Trophoblast cell (in vitro differentiated cells and primary cell): ENCODE results near the gene SQSTM1. TPM values are rescaled to one million over a fixed set of nuclear protein-coding genes. Genes with fewer than 3 reads are reported as not detected.
A peak's percentile ranks its signal among the peaks of the same experiment; 100 is the strongest.

ENCODE experiments used
- DNase-seq, 2 donors: peaks; one replicate each; pipeline ENCODE4 v3.0.0-alpha.2; 2016
- H2AFZ ChIP-seq: 2 replicates; pipeline ENCODE4 v1.6.1; 2013; ENCODE audit warnings: low read length, moderate library complexity, mild to moderate bottlenecking; ENCODE audit not compliant: insufficient read depth, poor library complexity
- H2AK5ac ChIP-seq: 2 replicates; pipeline ENCODE4 v1.6.1; 2013; ENCODE audit warnings: mild to moderate bottlenecking, low read length
- H2BK120ac ChIP-seq: 2 replicates; pipeline ENCODE4 v1.6.1; 2013; ENCODE audit warnings: low read length, mild to moderate bottlenecking, moderate library complexity; ENCODE audit not compliant: insufficient read depth, poor library complexity
- H2BK12ac ChIP-seq: 2 replicates; pipeline ENCODE4 v1.6.1; 2013; ENCODE audit warnings: mild to moderate bottlenecking, low read length, moderate library complexity
- H2BK5ac ChIP-seq: 2 replicates; pipeline ENCODE4 v1.6.1; 2013; ENCODE audit warnings: low read length, low read depth, moderate library complexity, mild to moderate bottlenecking; ENCODE audit not compliant: poor library complexity
- H3K14ac ChIP-seq: 2 replicates; pipeline ENCODE4 v1.6.1; 2013; ENCODE audit warnings: mild to moderate bottlenecking, low read length
- H3K18ac ChIP-seq: 2 replicates; pipeline ENCODE4 v1.6.1; 2013; ENCODE audit warnings: mild to moderate bottlenecking, low read length
- H3K23ac ChIP-seq: 2 replicates; pipeline ENCODE4 v1.6.1; 2013; ENCODE audit warnings: low read length
- H3K27ac ChIP-seq: 2 replicates; pipeline ENCODE4 v1.5.1; 2013; ENCODE audit warnings: low read depth, mild to moderate bottlenecking, inconsistent platforms, low read length, moderate library complexity
- H3K27me3 ChIP-seq: 2 replicates; pipeline ENCODE4 v1.6.1; 2013; ENCODE audit warnings: inconsistent platforms, mild to moderate bottlenecking, low read length, moderate library complexity; ENCODE audit not compliant: insufficient read depth
- H3K36me3 ChIP-seq, 2 experiments: 1 replicate in 1 of 2; 2 replicates in 1 of 2; pipeline ENCODE4 v1.6.1; 2013; ENCODE audit warnings: low read length in 2 of 2, mild to moderate bottlenecking in 2 of 2, moderate library complexity in 1 of 2; ENCODE audit not compliant: insufficient read depth in 2 of 2, control insufficient read depth in 1 of 2
- H3K4ac ChIP-seq: 2 replicates; pipeline ENCODE4 v1.6.1; 2013; ENCODE audit warnings: low read depth, mild to moderate bottlenecking, low read length, moderate library complexity
- H3K4me1 ChIP-seq, 2 experiments: 1 replicate in 1 of 2; 2 replicates in 1 of 2; pipeline ENCODE4 v1.6.1; 2013; ENCODE audit warnings: low read length in 2 of 2, mild to moderate bottlenecking in 2 of 2, moderate library complexity in 1 of 2; ENCODE audit not compliant: insufficient read depth in 2 of 2, control insufficient read depth in 1 of 2
- H3K4me2 ChIP-seq: 2 replicates; pipeline ENCODE4 v1.6.1; 2013; ENCODE audit warnings: inconsistent platforms, mild to moderate bottlenecking, low read length, moderate library complexity
- H3K4me3 ChIP-seq: 2 replicates; pipeline ENCODE4 v1.5.1; 2013; ENCODE audit warnings: mild to moderate bottlenecking, low read depth, low read length, inconsistent platforms
- H3K79me1 ChIP-seq: one replicate; pipeline ENCODE4 v1.6.1; 2013; ENCODE audit warnings: low read length
- H3K79me2 ChIP-seq: 2 replicates; pipeline ENCODE4 v1.6.1; 2013; ENCODE audit warnings: low read length, mild to moderate bottlenecking; ENCODE audit not compliant: control insufficient read depth, insufficient read depth, poor library complexity
- H3K9ac ChIP-seq: 2 replicates; pipeline ENCODE4 v1.6.1; 2013; ENCODE audit warnings: mild to moderate bottlenecking, low read length
- H3K9me3 ChIP-seq: 2 replicates; pipeline ENCODE4 v1.6.1; 2013; ENCODE audit warnings: low read depth, mild to moderate bottlenecking, control low read depth, inconsistent platforms, low read length; ENCODE audit not compliant: insufficient read depth
- H4K12ac ChIP-seq: 2 replicates; pipeline ENCODE4 v1.6.1; 2013; ENCODE audit warnings: low read depth, mild to moderate bottlenecking, low read length, moderate library complexity
- H4K8ac ChIP-seq: 2 replicates; pipeline ENCODE4 v1.6.1; 2013; ENCODE audit warnings: low read depth, mild to moderate bottlenecking, low read length, moderate library complexity
- H4K91ac ChIP-seq: one replicate; pipeline ENCODE4 v1.6.1; 2013; ENCODE audit warnings: low read depth, mild to moderate bottlenecking, low read length, moderate library complexity
- WGBS: extraction: QIAGEN DNeasy Blood & Tissue Kit; methylation state at CpG from one replicate; pipeline ENCODE4 v1.1.7; 2013; ENCODE audit warnings: missing lambda C conversion rate; ENCODE audit not compliant: insufficient read length, insufficient coverage; ENCODE audit errors: extremely low coverage; 5-methylcytosine and 5-hydroxymethylcytosine counted together
- polyA plus RNA-seq: library from polyadenylated mRNA; stranded (reverse); fragments of 200-250 nt; gene quantifications from 2 replicates; pipeline ENCODE4 v1.2.3, GENCODE V29; 2013

The SQSTM1 gene
- 253 and 279 TPM in 2 replicates for polyA plus RNA-seq

DNA sequence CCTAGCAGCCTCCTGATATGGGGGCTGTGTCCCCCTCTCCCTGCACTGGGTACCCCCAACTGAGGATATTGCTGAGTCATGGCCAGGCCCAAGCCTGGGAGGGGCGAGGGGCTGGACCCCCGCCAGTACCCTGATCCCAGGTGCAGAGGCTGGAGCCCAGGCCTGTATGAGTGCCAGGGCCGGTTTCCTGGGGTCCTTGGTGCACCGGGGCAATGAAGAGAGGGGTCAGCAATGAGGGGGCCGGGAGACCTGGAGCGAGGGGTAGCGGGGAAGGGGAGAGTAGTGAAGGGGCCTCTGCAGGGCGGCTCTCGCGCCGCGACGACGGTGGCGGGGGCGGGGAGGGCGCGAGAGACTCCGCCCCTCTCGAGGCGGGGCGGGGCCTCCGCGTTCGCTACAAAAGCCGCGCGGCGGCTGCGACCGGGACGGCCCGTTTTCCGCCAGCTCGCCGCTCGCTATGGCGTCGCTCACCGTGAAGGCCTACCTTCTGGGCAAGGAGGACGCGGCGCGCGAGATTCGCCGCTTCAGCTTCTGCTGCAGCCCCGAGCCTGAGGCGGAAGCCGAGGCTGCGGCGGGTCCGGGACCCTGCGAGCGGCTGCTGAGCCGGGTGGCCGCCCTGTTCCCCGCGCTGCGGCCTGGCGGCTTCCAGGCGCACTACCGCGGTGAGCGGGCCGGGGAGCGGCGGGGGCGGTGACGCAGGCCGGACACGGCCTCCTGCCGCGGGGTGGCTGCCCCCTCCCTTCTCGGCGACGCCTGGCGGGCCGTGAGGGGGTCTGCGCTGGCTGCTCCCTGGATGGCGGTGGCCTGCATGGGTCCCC lies at the start of gene SQSTM1:
Gene SQSTM1 (plus strand): TSS at position 423 of the 815 bp plus-strand sequence. CDS start 32 bp downstream, at position 455.
- H3K27ac ChIP-seq, result peak within 1 kb of the TSS; percentile 94
- peak within 1 kb of the TSS; percentile 83 for H4K12ac ChIP-seq
- peak within 1 kb of the TSS; percentile 82 for H4K8ac ChIP-seq
- H3K27me3 ChIP-seq, result no peaks in the 10 kb centered on the region
- peak within 1 kb of the TSS; percentile 92 for H3K18ac ChIP-seq
- peak within 1 kb of the TSS; percentile 95 for H3K4me3 ChIP-seq
- H2BK5ac ChIP-seq, result peak within 1 kb of the TSS; percentile 92
- H3K14ac ChIP-seq, result peak within 1 kb of the TSS; percentile 86
- peak within 1 kb of the TSS; percentile 99 for H2AK5ac ChIP-seq
- peak within 1 kb of the TSS; percentile 96 for H3K4ac ChIP-seq
- no CpG with 5 or more reads among the region's 81 CpGs for WGBS
- peak within 1 kb of the TSS; percentile 74 for H3K4me2 ChIP-seq
- no peak within 1 kb of the TSS for H3K23ac ChIP-seq
- peak within 1 kb of the TSS; percentile 97 for H4K91ac ChIP-seq
- H2AFZ ChIP-seq, result peak within 1 kb of the TSS; percentile 46
- H3K79me1 ChIP-seq, result peaks cover 41% of the 10 kb centered on the region
- H2BK12ac ChIP-seq, result peak within 1 kb of the TSS; percentile 95
- peaks cover 30% of the 10 kb centered on the region for H3K79me2 ChIP-seq
- DNase-seq, result peak; percentile 58 to 85
- H3K36me3 ChIP-seq, result peaks cover 35 to 39% of the 10 kb centered on the region in 2 experiments
- no peaks in the 10 kb centered on the region for H3K9me3 ChIP-seq
- H3K4me1 ChIP-seq, result peaks cover 33 to 40% of the 10 kb centered on the region in 2 experiments
- H2BK120ac ChIP-seq, result peak within 1 kb of the TSS; percentile 95
- H3K9ac ChIP-seq, result peak within 1 kb of the TSS; percentile 87

DNA sequence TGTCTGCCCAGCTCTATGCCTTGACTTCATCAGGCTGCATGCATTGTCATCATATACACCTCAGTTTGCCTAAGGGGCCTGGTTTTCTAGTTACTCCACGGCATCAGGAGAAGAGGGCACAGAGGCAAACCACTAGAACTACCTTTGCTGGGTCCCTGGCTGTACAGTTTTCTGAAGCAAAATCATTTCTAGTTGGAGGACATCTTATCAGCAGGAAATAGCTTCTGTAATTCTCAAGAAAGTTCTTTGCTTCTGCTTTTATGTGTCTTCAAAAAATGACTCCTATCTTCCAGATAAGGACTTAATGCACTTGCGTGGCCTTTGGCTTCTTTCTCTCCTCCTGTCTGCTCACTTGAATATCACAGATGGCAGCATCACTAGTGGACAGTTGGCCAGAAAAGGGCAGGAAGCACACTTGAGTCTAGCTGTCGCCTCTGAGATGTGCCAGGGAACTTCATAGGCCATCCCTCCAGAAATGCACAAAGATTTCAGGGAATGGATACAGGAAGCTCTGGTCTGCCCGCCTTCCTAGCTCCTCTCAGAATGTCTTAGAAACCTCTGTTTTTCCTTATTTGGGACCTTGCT lies 49.3 kb upstream of the SQSTM1 start:
- Histone ChIP-seq H2AK5ac (no peak overlapping the region), H4K12ac (no peak overlapping the region), H3K14ac (no peak overlapping the region), H3K36me3 (peaks cover 51 to 68% of the 10 kb centered on the region in 2 experiments), H3K4me3 (no peak overlapping the region), H3K79me1 (peaks cover under 1% of the 10 kb centered on the region), H3K27me3 (no peaks in the 10 kb centered on the region), H2BK5ac (no peak overlapping the region), H3K9me3 (no peaks in the 10 kb centered on the region), H3K23ac (no peak overlapping the region), H2BK120ac (no peak overlapping the region), H4K91ac (no peak overlapping the region), H3K4me1 (peaks cover 2 to 6% of the 10 kb centered on the region in 2 experiments), H3K79me2 (no peaks in the 10 kb centered on the region), H3K9ac (no peak overlapping the region), H3K4ac (no peak overlapping the region), H2BK12ac (no peak overlapping the region), H3K4me2 (no peak overlapping the region), H2AFZ (no peak overlapping the region), H3K27ac (no peak overlapping the region), H3K18ac (no peak overlapping the region), H4K8ac (no peak overlapping the region)
- no peak for DNase-seq
- no CpG with 5 or more reads among the region's 4 CpGs for WGBS

DNA sequence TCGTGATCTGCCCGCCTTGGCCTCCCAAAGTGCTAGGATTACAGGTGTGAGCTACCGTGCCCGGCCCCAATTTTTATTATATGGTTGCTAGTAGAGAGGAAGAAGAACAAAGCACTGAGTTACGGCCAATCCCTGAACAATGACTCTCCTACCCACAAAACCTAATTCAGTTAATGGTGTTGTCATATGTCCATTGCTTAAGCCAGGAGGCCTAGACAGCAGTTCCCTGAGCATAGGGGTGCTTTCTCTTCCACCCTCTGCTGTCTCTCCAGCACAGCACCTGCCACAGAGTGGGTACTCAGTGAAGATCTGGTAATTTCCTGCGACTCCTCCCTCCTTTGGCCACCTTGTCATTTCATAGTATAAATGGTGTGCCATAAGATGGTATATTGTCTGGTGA lies 48.4 kb upstream of the SQSTM1 start:
- Histone ChIP-seq H3K23ac (no peak overlapping the region), H3K9me3 (no peaks in the 10 kb centered on the region), H3K4ac (no peak overlapping the region), H4K12ac (no peak overlapping the region), H3K27ac (no peak overlapping the region), H3K4me3 (no peak overlapping the region), H3K4me1 (peaks cover 0 to 5% of the 10 kb centered on the region in 2 experiments), H4K91ac (no peak overlapping the region), H3K27me3 (no peaks in the 10 kb centered on the region), H2AFZ (no peak overlapping the region), H3K9ac (no peak overlapping the region), H2AK5ac (no peak overlapping the region), H3K4me2 (no peak overlapping the region), H3K36me3 (peaks cover 52 to 70% of the 10 kb centered on the region in 2 experiments), H2BK12ac (no peak overlapping the region), H2BK5ac (no peak overlapping the region), H3K79me1 (no peaks in the 10 kb centered on the region), H2BK120ac (no peak overlapping the region), H3K18ac (no peak overlapping the region), H3K14ac (no peak overlapping the region), H3K79me2 (no peaks in the 10 kb centered on the region), H4K8ac (no peak overlapping the region)
- no peak for DNase-seq
- no CpG with 5 or more reads among the region's 6 CpGs for WGBS

DNA sequence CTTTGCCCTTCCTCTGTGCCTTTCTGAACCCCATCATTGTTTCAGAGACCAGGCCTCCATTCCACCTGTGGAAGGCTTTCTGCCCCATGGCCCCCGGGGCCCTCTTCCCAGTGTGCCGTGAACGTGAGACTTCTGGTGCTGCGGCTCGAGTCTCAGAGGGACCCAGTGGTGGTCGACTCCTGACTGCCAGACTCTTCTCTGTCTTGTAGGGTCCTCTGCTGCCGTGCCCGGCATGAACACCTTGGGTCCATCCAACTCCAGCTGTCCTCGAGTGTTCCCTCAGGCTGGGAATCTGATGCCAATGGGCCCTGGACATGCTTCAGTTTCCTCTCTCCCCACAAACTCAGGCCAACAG lies 47.0 kb upstream of the SQSTM1 start:
- H2AFZ ChIP-seq, result no peak overlapping the region
- H3K4me3 ChIP-seq, result no peak overlapping the region
- H3K27me3 ChIP-seq, result no peaks in the 10 kb centered on the region
- H4K91ac ChIP-seq, result no peak overlapping the region
- H2BK12ac ChIP-seq, result no peak overlapping the region
- no peak overlapping the region for H3K9ac ChIP-seq
- H4K8ac ChIP-seq, result no peak overlapping the region
- peaks cover 5 to 12% of the 10 kb centered on the region in 2 experiments for H3K4me1 ChIP-seq
- H2BK120ac ChIP-seq, result no peak overlapping the region
- H3K14ac ChIP-seq, result no peak overlapping the region
- no peak for DNase-seq
- H4K12ac ChIP-seq, result no peak overlapping the region
- peaks cover 53 to 71% of the 10 kb centered on the region in 2 experiments for H3K36me3 ChIP-seq
- H3K18ac ChIP-seq, result no peak overlapping the region
- no peak overlapping the region for H3K4ac ChIP-seq
- no peak overlapping the region for H2AK5ac ChIP-seq
- no peak overlapping the region for H2BK5ac ChIP-seq
- no peak overlapping the region for H3K27ac ChIP-seq
- H3K4me2 ChIP-seq, result no peak overlapping the region
- WGBS, result no CpG with 5 or more reads among the region's 9 CpGs
- no peaks in the 10 kb centered on the region for H3K79me2 ChIP-seq
- H3K79me1 ChIP-seq, result no peaks in the 10 kb centered on the region
- no peaks in the 10 kb centered on the region for H3K9me3 ChIP-seq
- H3K23ac ChIP-seq, result no peak overlapping the region
